Measurements from ENCODE around the gene PDE10A. TPM values are rescaled to one million over a fixed set of nuclear protein-coding genes. Genes with fewer than 3 reads are reported as not detected.

The PDE10A gene
- total RNA-seq, 1 experiment from 2014 or later, result 1.8 TPM

DNA sequence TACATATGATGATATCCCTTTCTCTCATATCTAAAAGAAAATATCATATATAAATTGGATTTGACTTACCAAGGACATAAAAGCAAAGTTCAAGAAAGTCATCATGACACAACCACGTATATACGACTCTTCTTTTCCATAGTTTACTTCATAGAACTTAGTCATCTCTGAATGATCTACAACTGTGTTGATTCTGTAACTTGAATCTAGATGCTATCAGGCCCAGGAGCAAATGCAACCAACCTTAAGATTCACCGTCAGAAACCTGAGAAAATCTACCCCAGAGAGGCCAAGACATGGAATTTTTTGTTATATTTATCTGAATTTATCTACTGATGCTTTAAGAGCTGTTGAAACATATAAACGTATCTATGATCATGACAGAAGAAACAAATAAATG, 165.6 kb downstream of the PDE10A start:
- Mint-ChIP-seq H3K27ac (ENCODE audit: low read depth, unreplicated experiment) (no peak overlapping the region), H3K4me1 (ENCODE audit: insufficient read depth, unreplicated experiment) (no peaks in the 10 kb centered on the region), H3K9me3 (ENCODE audit: unreplicated experiment) (no peaks in the 10 kb centered on the region), H3K27me3 (ENCODE audit: insufficient read depth, unreplicated experiment) (no peaks in the 10 kb centered on the region), H3K4me3 (ENCODE audit: unreplicated experiment) (no peak overlapping the region), H3K36me3 (ENCODE audit: insufficient read depth, unreplicated experiment) (no peaks in the 10 kb centered on the region)
- POLR2A ChIA-PET, result no interaction called here
- intact Hi-C loops (cut with micrococcal nuclease), result no loop called here
- no TSS peak for BruUV-seq (replicated peaks)
- TF ChIP-seq, protein P1, sequence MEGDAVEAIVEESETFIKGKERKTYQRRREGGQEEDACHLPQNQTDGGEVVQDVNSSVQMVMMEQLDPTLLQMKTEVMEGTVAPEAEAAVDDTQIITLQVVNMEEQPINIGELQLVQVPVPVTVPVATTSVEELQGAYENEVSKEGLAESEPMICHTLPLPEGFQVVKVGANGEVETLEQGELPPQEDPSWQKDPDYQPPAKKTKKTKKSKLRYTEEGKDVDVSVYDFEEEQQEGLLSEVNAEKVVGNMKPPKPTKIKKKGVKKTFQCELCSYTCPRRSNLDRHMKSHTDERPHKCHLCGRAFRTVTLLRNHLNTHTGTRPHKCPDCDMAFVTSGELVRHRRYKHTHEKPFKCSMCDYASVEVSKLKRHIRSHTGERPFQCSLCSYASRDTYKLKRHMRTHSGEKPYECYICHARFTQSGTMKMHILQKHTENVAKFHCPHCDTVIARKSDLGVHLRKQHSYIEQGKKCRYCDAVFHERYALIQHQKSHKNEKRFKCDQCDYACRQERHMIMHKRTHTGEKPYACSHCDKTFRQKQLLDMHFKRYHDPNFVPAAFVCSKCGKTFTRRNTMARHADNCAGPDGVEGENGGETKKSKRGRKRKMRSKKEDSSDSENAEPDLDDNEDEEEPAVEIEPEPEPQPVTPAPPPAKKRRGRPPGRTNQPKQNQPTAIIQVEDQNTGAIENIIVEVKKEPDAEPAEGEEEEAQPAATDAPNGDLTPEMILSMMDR (IDR thresholded peaks at IDR 0.05; ENCODE audit: unreplicated experiment), result no peak
- CTCF ChIA-PET, result no interaction called here
- no peak for DNase-seq (ENCODE audit: unreplicated experiment)

DNA sequence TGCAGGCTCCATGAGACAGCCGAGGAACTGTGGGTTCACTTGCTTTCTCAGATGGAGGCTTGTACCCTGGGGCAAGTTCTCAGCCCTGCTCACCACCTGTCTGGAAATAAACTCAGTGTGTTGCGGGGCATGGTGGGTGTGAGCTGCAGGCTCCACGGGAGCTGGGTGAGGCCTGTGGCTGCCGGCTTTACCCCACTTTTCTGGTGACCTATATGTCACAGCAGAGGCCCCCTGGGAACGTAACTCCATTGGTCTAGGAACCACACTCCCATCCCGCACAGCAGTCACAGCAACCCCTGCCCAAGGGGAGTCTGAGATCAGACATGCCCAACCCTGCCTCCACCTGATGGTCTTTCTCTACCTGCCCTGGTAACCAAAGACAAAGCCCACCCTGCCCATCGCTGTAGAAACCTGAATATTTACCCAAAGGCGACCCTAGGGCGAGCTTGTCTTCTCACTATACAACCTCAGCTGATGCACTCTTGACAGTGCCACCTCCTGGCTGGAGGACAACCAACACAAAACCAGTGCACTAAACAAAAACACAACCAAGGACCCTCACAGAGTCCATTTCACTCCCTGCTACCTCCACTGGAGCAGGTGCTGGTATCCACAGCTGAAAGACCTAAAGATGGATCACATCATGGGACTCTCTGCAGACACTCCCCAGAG, 174.3 kb downstream of the PDE10A start:
- intact Hi-C loops (cut with micrococcal nuclease), result no loop called here
- CTCF ChIA-PET, result interaction anchor here (0.7 kb wide), 1 partner anchor 340 kb away, joined by 3 read pairs; no protein-coding TSS in a partner anchor

DNA sequence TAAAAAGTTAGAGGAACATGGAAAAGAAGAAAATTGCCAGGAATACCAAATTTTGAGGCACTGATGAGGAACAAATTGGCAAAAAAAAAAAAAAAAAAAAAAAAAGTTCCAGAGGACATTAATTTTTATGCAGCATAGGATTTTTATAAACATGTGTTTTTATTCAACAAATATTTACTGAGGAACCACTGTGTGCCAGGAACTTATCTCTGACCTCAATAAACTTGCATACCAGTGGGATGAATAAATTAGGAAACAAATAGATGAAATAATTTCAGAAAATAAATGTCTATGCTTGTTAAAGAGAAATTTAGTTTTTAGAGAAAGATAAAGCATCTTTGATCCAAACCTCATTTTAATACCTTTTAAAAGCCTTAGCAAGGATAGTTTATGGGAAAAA, 175.1 kb downstream of the PDE10A start:
- TF ChIP-seq, protein P1 (IDR thresholded peaks at IDR 0.05; ENCODE audit: unreplicated experiment), result no peak
- POLR2A ChIA-PET, result no interaction called here

More for the DNA sequence above, 174.3 kb downstream of the PDE10A start:
- H3K9me3 Mint-ChIP-seq (ENCODE audit: unreplicated experiment), result peaks cover 5% of the 10 kb centered on the region
- no TSS peak for BruUV-seq (replicated peaks)
- H3K4me1 Mint-ChIP-seq (ENCODE audit: insufficient read depth, unreplicated experiment), result no peaks in the 10 kb centered on the region
- POLR2A ChIA-PET, result interaction anchor here (0.6 kb wide), 1 partner anchor 51 kb away, joined by 3 read pairs; no protein-coding TSS in a partner anchor
- H3K27me3 Mint-ChIP-seq (ENCODE audit: insufficient read depth, unreplicated experiment), result no peaks in the 10 kb centered on the region
- H3K4me3 Mint-ChIP-seq (ENCODE audit: unreplicated experiment), result no peak overlapping the region
- no peaks in the 10 kb centered on the region for H3K36me3 Mint-ChIP-seq (ENCODE audit: insufficient read depth, unreplicated experiment)
- no peak overlapping the region for H3K27ac Mint-ChIP-seq (ENCODE audit: low read depth, unreplicated experiment)
- TF ChIP-seq, protein P1 (IDR thresholded peaks at IDR 0.05; ENCODE audit: unreplicated experiment), result no peak
- DNase-seq (ENCODE audit: unreplicated experiment), result no peak

DNA sequence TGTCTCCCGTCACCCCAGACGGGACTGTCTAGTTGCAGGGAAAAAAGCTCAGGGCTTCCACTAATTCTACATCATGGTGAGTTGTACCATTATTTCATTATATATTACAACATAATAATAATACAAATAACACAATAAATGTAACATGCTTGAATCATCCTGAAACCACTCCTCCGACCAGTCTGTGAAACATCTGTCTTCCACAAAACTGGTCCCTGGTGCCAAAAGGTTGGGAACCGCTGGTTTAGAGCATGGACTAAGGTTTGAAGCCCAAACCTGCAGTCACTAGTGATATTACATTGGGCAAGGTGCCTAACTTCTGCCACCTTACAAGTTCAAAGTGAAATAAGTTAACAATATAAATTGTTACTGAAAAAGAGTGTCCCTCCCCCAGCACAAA, 175.7 kb downstream of the PDE10A start:
- CTCF ChIA-PET, result no interaction called here
- peaks cover 5% of the 10 kb centered on the region for H3K9me3 Mint-ChIP-seq (ENCODE audit: unreplicated experiment)
- TF ChIP-seq, protein P1 (IDR thresholded peaks at IDR 0.05; ENCODE audit: unreplicated experiment), result no peak
- H3K4me3 Mint-ChIP-seq (ENCODE audit: unreplicated experiment), result no peak overlapping the region
- H3K27me3 Mint-ChIP-seq (ENCODE audit: insufficient read depth, unreplicated experiment), result no peaks in the 10 kb centered on the region
- intact Hi-C loops (cut with micrococcal nuclease), result no loop called here
- H3K4me1 Mint-ChIP-seq (ENCODE audit: insufficient read depth, unreplicated experiment), result no peaks in the 10 kb centered on the region
- peak; percentile 5 for DNase-seq (ENCODE audit: unreplicated experiment)
- no TSS peak for BruUV-seq (replicated peaks)
- H3K27ac Mint-ChIP-seq (ENCODE audit: low read depth, unreplicated experiment), result no peak overlapping the region
- H3K36me3 Mint-ChIP-seq (ENCODE audit: insufficient read depth, unreplicated experiment), result no peaks in the 10 kb centered on the region
- POLR2A ChIA-PET, result no interaction called here

More for the DNA sequence above, 175.1 kb downstream of the PDE10A start:
- DNase-seq (ENCODE audit: unreplicated experiment), result no peak
- BruUV-seq (replicated peaks), result no TSS peak
- H3K4me3 Mint-ChIP-seq (ENCODE audit: unreplicated experiment), result no peak overlapping the region
- intact Hi-C loops (cut with micrococcal nuclease), result no loop called here
- H3K27ac Mint-ChIP-seq (ENCODE audit: low read depth, unreplicated experiment), result no peak overlapping the region
- H3K27me3 Mint-ChIP-seq (ENCODE audit: insufficient read depth, unreplicated experiment), result no peaks in the 10 kb centered on the region
- no peaks in the 10 kb centered on the region for H3K4me1 Mint-ChIP-seq (ENCODE audit: insufficient read depth, unreplicated experiment)
- CTCF ChIA-PET, result no interaction called here
- no peaks in the 10 kb centered on the region for H3K36me3 Mint-ChIP-seq (ENCODE audit: insufficient read depth, unreplicated experiment)
- peaks cover 5% of the 10 kb centered on the region for H3K9me3 Mint-ChIP-seq (ENCODE audit: unreplicated experiment)

Data from MCF 10A (cell line).